Measurements from ENCODE around the gene NRG4. TPM values are rescaled to one million over a fixed set of nuclear protein-coding genes. Genes with fewer than 3 reads are reported as not detected.
A peak's percentile ranks its signal among the peaks of the same experiment; 100 is the strongest.

NRG4 gene
- total and polyA plus RNA-seq, 2 experiments from 2014 or later: 0.21 to 0.47 TPM

- TF ChIP-seq REST (IDR thresholded peaks at IDR 0.05; ENCODE audit: unreplicated experiment): no peak
- no peak for TF ChIP-seq NANOG (IDR thresholded peaks at IDR 0.05; ENCODE audit: borderline replicate concordance)
- TF ChIP-seq EZH2 (IDR thresholded peaks at IDR 0.05; ENCODE audit: low read depth, unreplicated experiment): no peak
- TF ChIP-seq ZNF114 (CRISPR knock-in tag; IDR thresholded peaks at IDR 0.05): no peak
These were observed 68.5 kb downstream of the NRG4 start (continued) for GRCh38 chr15:75943713-75944215.

GRCh38 chr15:75943246-75943645 is 69.0 kb downstream of the NRG4 start:
- H3K27ac ChIP-seq (ENCODE audit: low read depth): no peak overlapping the region
- no peaks in the 10 kb centered on the region for H3K27me3 ChIP-seq (ENCODE audit: insufficient read depth)
- no peak overlapping the region for H2AFZ ChIP-seq
- H3K9me2 ChIP-seq (ENCODE audit: insufficient read depth): no peaks in the 10 kb centered on the region
- H3K9me3 Mint-ChIP-seq: peaks cover 29% of the 10 kb centered on the region
- no peaks in the 10 kb centered on the region for H3K27me3 Mint-ChIP-seq (ENCODE audit: insufficient read depth, low read depth, poor library complexity)
- H3K4me1 Mint-ChIP-seq: no peaks in the 10 kb centered on the region; the same call in 2 of the 3 replicates
- no peak overlapping the region for H3K4me3 Mint-ChIP-seq
- H3K4me1 ChIP-seq (ENCODE audit: insufficient read depth): no peaks in the 10 kb centered on the region
- peak; percentile 4; the same call in 1 of the 2 replicates for TF ChIP-seq POLR2AphosphoS5 (IDR thresholded peaks at IDR 0.05; ENCODE audit: low read depth)
- no peak for TF ChIP-seq REST (IDR thresholded peaks at IDR 0.05; ENCODE audit: unreplicated experiment)
- TF ChIP-seq ZNF462 (CRISPR knock-in tag; IDR thresholded peaks at IDR 0.05): no peak
- H3K27ac Mint-ChIP-seq: no peak overlapping the region
- DNase-seq (ENCODE audit: low spot score) (no peak), ATAC-seq (peak; percentile 38; the same call in 2 of the 3 replicates)
- no peaks in the 10 kb centered on the region for H3K79me2 ChIP-seq (replicated peaks; ENCODE audit: insufficient read depth)
- no peak overlapping the region for H3K4me2 ChIP-seq
- peaks cover 8% of the 10 kb centered on the region; the same call in 1 of the 2 replicates for H3K36me3 ChIP-seq (ENCODE audit: insufficient read depth)
- no peaks in the 10 kb centered on the region for H4K20me1 ChIP-seq (replicated peaks; ENCODE audit: insufficient read depth)
- H3K4me3 ChIP-seq: no peak overlapping the region
- no peaks in the 10 kb centered on the region for H3F3A ChIP-seq (replicated peaks; ENCODE audit: low read depth)
- H3K36me3 Mint-ChIP-seq (ENCODE audit: low read depth): peaks cover 29% of the 10 kb centered on the region

Data from GM23338 (cell line).